GM19193 (cell line): ENCODE results near the gene LRIG2.

Source experiments
- POLR2A ChIP-seq: IDR thresholded peaks from 4 replicates; pipeline ENCODE4 v1.6.1; 2011; ENCODE audit not compliant: insufficient read depth, insufficient read length; ENCODE audit errors: extremely low read depth

LRIG2 gene

DNA sequence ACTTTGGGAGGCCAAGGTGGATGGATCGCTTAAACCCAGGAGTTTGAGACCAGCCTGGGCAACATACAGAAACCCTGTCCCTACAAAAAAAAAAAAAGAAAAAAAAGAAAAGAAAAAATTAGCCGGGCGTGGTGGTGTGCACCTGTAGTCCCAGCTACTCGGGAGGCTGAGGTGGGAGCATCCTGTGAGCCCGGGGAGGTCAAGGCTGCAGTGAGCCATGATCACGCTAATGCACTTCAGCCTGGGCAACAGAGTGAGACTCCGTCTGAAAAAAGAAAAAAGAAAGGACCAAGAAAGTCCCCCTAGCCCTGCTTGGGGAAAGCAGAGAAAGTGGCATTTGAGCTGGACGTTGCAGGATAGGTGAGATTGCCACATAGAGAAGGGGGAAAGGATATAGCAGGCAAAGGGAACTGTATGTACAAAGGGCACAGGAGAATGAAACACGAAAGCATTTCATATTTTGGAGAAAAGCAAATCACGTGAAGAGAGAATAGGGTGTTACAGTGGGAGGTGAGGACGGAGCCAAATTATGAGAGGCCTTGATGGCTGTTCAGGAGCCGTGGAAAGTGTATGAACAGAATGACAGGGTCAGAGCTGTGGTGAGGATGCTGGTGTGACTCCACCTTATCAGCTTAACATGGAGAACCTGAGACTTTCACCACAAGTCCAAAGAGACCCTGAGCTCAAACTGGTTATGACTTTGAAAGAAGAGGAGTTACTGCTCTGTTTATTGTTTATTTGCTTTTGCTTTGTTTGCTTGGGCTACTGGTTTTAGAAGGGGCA, 19.5 kb upstream of the LRIG2 start:
- no peak for TF ChIP-seq POLR2A

DNA sequence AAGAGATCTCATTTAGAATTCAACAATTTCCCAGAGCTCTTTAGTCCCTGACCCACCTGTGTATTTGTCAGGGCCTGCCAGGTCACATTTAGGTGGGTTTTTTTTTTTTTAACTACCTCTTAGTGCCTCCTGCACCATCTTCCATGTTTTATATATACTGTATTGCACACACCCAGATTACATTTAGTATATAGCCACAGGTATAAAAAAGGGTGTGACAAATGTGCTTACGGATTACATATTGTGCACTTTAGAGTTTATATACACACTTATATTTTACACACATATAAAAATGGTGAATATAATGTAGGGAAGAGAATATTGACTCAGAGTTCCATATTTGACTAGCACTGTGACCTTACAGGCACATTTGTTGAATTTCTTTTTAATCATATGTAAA, 17.4 kb upstream of the LRIG2 start:
- no peak for TF ChIP-seq POLR2A

- TF ChIP-seq POLR2A: no peak
Measured at GRCh38 chr1:113057006-113057405, 16.0 kb upstream of the LRIG2 start.

GRCh38 chr1:113058941-113059706, 13.9 kb upstream of the LRIG2 start:
- TF ChIP-seq POLR2A: no peak

- TF ChIP-seq POLR2A: no peak
Measured at GRCh38 chr1:113072141-113072756, 749 bp upstream of the LRIG2 start.

DNA sequence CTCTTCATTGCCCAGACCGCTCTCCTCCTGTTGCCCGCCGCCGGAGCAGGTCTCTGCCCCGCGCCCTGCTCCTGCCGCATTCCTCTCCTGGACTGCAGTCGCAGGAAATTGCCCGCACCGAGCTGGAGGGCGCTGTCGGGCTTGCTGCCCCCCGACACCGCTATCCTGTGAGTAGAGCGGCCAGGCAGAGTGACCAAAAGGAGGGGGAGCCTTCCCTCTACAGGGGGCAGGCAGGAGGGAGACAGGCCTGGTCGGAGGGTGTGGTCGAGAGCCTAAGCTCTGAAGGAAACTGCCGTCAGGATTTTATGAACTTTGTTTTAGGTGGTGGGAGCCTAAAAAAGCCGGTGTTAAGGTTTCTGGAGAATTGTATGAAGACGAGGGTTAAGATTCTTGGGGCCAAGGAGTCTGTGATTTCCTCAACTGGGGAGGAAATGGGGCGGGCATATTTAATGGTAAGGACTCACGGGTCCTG, 517 bp downstream of the LRIG2 start:
- no peak for TF ChIP-seq POLR2A

- TF ChIP-seq POLR2A: no peak
Measured at GRCh38 chr1:113074237-113074636, 1.2 kb downstream of the LRIG2 start.

- no peak for TF ChIP-seq POLR2A
Measured at GRCh38 chr1:113086541-113086940, 13.5 kb downstream of the LRIG2 start.

GRCh38 chr1:113088972-113089371, 16.0 kb downstream of the LRIG2 start:
- TF ChIP-seq POLR2A: no peak

DNA sequence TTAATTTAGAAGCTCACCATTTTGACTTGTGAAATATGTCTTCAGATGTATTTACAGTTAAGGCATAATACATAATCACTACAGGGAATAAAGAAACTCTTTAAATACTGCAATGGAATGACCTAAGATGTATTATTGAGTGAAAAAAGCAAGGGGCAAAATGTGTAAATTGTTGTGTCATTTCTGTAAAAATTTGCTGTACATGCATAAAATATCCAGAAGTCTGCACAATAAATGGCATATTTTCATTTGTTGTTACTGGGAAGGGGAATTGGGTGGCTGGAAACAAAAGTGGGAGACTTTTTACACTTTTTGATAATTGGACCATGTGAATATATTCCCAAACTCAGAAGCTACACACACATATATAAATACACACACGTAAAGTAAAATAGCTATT, 17.1 kb downstream of the LRIG2 start:
- no peak for TF ChIP-seq POLR2A

DNA sequence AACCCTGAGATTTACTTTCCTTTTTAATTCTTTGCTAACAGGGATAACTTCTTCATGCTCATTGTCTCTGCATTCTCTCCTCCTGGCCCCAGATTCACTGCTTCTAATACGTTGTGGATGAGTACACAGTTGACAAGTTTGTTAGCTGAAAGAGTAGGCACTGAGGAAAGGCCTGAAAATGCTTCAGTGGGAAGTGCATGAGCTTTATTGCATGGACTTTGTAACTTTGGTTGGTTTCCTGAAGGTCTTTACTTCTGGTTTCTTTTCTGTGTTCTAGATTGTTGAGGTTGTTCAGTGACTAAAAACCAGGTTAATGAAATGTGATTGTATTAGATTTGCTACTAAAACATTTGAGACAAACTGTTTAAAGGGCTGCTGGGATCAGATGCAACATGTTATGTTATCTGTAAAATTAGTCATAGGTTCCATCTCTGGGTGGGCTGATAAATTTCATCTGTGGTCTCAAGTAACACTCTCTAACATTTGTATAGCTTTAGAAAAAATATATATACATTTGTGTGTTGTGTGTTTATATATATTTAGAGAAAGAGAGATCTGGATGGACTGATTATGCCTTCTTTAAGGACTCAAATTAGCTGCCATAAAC, 19.1 kb downstream of the LRIG2 start:
- no peak for TF ChIP-seq POLR2A

DNA sequence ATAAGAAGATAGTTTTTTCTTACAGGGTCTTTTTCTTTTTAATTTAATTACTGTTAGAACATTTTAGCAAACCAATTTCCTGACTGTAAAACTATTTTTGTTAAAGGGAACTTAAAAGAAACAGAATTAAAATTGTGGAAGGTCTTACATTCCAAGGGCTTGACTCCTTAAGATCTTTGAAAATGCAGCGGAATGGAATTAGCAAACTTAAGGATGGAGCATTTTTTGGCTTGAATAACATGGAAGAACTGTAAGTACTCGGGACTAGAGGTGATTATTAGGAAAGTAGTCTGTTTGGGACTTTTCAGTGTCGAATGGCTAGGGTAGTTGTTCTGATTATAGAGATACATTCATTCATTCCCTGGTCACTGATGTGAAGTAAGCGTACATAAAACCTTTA, 21.5 kb downstream of the LRIG2 start:
- TF ChIP-seq POLR2A: no peak

- no peak for TF ChIP-seq POLR2A
Measured at GRCh38 chr1:113095790-113096455, 22.9 kb downstream of the LRIG2 start.

- TF ChIP-seq POLR2A: no peak
Measured at GRCh38 chr1:113096493-113096892, 23.5 kb downstream of the LRIG2 start.

DNA sequence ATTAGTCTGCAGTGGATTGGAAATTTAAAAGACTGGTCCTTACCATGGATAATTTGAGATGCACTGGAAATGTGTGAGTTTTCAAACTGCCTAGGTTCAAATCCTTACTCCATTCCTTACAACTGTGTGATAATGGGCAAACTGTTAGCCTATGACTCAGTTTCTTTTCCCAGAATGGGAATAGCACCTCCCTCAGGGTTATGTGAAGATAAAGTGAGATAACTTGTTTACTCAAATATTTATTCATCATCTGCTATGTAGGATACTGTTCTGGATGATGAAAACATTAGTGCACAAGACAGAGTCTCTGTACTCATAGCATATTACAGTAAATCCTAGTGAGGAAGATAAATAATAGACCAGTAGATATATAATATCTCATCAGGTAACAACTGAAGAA, 28.6 kb downstream of the LRIG2 start:
- no peak for TF ChIP-seq POLR2A
